CD4-positive, alpha-beta memory T cell (primary cell): Measurements from ENCODE around the gene GRIK4. TPM values are rescaled to one million over a fixed set of nuclear protein-coding genes. Genes with fewer than 3 reads are reported as not detected.
A peak's percentile ranks its signal among the peaks of the same experiment; 100 is the strongest.

Experiments
- CTCF ChIA-PET: fragments of 350-600 bp; sonication (Branson Sonifier 250); formaldehyde crosslinking; loops from one replicate; lab custom pipeline; 2021; ENCODE audit warnings: inconsistent platforms; ENCODE audit not compliant: partially characterized antibody; lab: Charles Lee
- POLR2A ChIA-PET: fragments of 350-600 bp; sonication (Branson Sonifier 250); formaldehyde crosslinking; loops from one replicate; lab custom pipeline; 2021; ENCODE audit not compliant: partially characterized antibody; lab: Charles Lee
- DNase-seq, 5 donors: peaks; one replicate each; pipeline versions ENCODE4 v3.0.0 to v3.0.0-alpha.2; 2020 to 2022; ENCODE audit warnings: mixed read lengths in 1 of 5
- H3K27ac ChIP-seq: one replicate; pipeline ENCODE4 v1.7.0; 2013; ENCODE audit warnings: low read depth, low read length
- H3K27me3 ChIP-seq: 2 replicates; pipeline ENCODE4 v1.7.0; 2013; ENCODE audit warnings: mild to moderate bottlenecking, low read length, moderate library complexity; ENCODE audit not compliant: insufficient read depth
- H3K36me3 ChIP-seq: 2 replicates; pipeline ENCODE4 v1.7.0; 2013; ENCODE audit warnings: mild to moderate bottlenecking, low read length, moderate library complexity; ENCODE audit not compliant: insufficient read depth
- H3K4me1 ChIP-seq: 2 replicates; pipeline ENCODE4 v1.7.0; 2013; ENCODE audit warnings: mild to moderate bottlenecking, low read length, moderate library complexity; ENCODE audit not compliant: insufficient read depth
- H3K4me3 ChIP-seq, 2 donors: one replicate each; pipeline ENCODE4 v1.7.0; 2013; ENCODE audit warnings: low read length in 2 of 2, mild to moderate bottlenecking in 1 of 2
- H3K9me3 ChIP-seq, 2 donors: one replicate each; pipeline ENCODE4 v1.7.0; 2013; ENCODE audit warnings: low read length in 2 of 2, control low read depth in 1 of 2; ENCODE audit not compliant: control insufficient read depth in 1 of 2
- H3K27ac Mint-ChIP-seq, 7 donors: one replicate each; pipeline ENCODE4 v1.8.0; 2020 to 2021; ENCODE audit warnings: mixed read lengths in 7 of 7, mild to moderate bottlenecking in 6 of 7, inconsistent platforms in 3 of 7, moderate library complexity in 3 of 7
- H3K27me3 Mint-ChIP-seq, 2 donors: one replicate each; pipeline ENCODE4 v1.8.0; 2020 to 2021; ENCODE audit warnings: mixed read lengths in 2 of 2
- H3K36me3 Mint-ChIP-seq, 2 donors: one replicate each; pipeline ENCODE4 v1.8.0; 2020 to 2021; ENCODE audit warnings: mixed read lengths in 2 of 2, inconsistent platforms in 1 of 2, mild to moderate bottlenecking in 1 of 2
- H3K4me1 Mint-ChIP-seq, 4 donors: one replicate each; pipeline ENCODE4 v1.8.0; 2020 to 2021; ENCODE audit warnings: mixed read lengths in 4 of 4, mild to moderate bottlenecking in 1 of 4
- H3K4me3 Mint-ChIP-seq, 8 donors: one replicate each; pipeline ENCODE4 v1.8.0; 2020 to 2021; ENCODE audit warnings: mixed read lengths in 8 of 8, mild to moderate bottlenecking in 7 of 8, moderate library complexity in 6 of 8, inconsistent platforms in 3 of 8
- H3K9me3 Mint-ChIP-seq, 8 donors: one replicate each; pipeline ENCODE4 v1.8.0; 2020 to 2021; ENCODE audit warnings: mixed read lengths in 8 of 8, mild to moderate bottlenecking in 5 of 8, inconsistent platforms in 3 of 8, moderate library complexity in 1 of 8
- intact Hi-C: fragments of 100-400 bp; cut with micrococcal nuclease; formaldehyde crosslinking; loops from one replicate; pipeline ENCODE4 v1.15.1; 2023
- polyA plus RNA-seq, 2 donors: library from polyadenylated mRNA; unstranded; fragments of 300-500 nt; fragmentation: Illumina TruSeq; gene quantifications; one replicate each; pipeline ENCODE4 v1.2.3, GENCODE V29; 2021
- total RNA-seq, 2 experiments: library from RNA; stranded (reverse); gene quantifications; one replicate each; pipeline ENCODE4 v1.2.3, GENCODE V29; 2021

GRIK4 gene
- total and polyA plus RNA-seq, 4 experiments from 2014 or later, result 0.06 TPM; not detected in 3

DNA sequence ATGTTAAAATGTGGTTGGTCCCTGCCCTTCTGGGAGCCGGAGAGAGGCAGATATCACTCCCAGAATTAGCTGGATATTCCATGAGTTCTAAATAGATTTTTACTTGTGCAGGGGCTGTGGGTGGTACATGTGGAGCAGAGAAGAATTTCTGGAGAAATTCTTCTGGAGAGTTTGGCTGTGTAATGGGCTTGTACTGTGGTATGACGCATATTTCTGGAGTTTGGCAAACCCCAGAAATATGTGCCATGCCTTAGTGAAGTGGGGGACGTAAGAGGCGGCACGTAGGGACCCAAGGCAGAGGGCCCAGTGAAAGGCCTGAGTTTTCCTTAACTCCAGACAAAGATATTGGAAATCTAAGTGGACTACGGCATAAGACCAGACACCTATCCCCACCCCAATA lies 461.1 kb downstream of the GRIK4 start:
- Mint-ChIP-seq H3K36me3 (no peaks in the 10 kb centered on the region), H3K9me3 (no peaks in the 10 kb centered on the region), H3K4me1 (no peaks in the 10 kb centered on the region), H3K4me3 (no peak overlapping the region), H3K27me3 (peaks cover 20 to 37% of the 10 kb centered on the region in 2 donors), H3K27ac (no peak overlapping the region)
- DNase-seq, result no peak
- H3K27me3 ChIP-seq, result no peaks in the 10 kb centered on the region
- no peak overlapping the region for H3K27ac ChIP-seq
- no peak overlapping the region for H3K4me3 ChIP-seq
- H3K4me1 ChIP-seq, result no peaks in the 10 kb centered on the region
- ChIA-PET CTCF (no interaction called here), POLR2A (no interaction called here)
- no peaks in the 10 kb centered on the region for H3K9me3 ChIP-seq
- no peaks in the 10 kb centered on the region for H3K36me3 ChIP-seq
- intact Hi-C loops, result no loop called here

- Histone ChIP-seq H3K4me1 (no peaks in the 10 kb centered on the region), H3K36me3 (no peaks in the 10 kb centered on the region), H3K27me3 (no peaks in the 10 kb centered on the region), H3K4me3 (no peak overlapping the region), H3K27ac (no peak overlapping the region), H3K9me3 (no peaks in the 10 kb centered on the region)
- no peaks in the 10 kb centered on the region for H3K4me1 Mint-ChIP-seq
- intact Hi-C loops, result no loop called here
- no peaks in the 10 kb centered on the region for H3K36me3 Mint-ChIP-seq
- ChIA-PET POLR2A (no interaction called here), CTCF (no interaction called here)
- H3K27ac Mint-ChIP-seq, result no peak overlapping the region
- peaks cover 20 to 40% of the 10 kb centered on the region in 2 donors for H3K27me3 Mint-ChIP-seq
- no peaks in the 10 kb centered on the region for H3K9me3 Mint-ChIP-seq
- DNase-seq, result no peak
- no peak overlapping the region for H3K4me3 Mint-ChIP-seq
Observed at GRCh38 chr11:120973501-120973900, 462.0 kb downstream of the GRIK4 start.

GRCh38 chr11:120974466-120974865 lies 462.9 kb downstream of the GRIK4 start:
- Histone ChIP-seq H3K4me1 (no peaks in the 10 kb centered on the region), H3K27ac (no peak overlapping the region), H3K9me3 (no peaks in the 10 kb centered on the region), H3K27me3 (no peaks in the 10 kb centered on the region), H3K4me3 (no peak overlapping the region), H3K36me3 (no peaks in the 10 kb centered on the region)
- Mint-ChIP-seq H3K27ac (peak overlapping the region in 1 of 7 donors; percentile 14), H3K4me3 (no peak overlapping the region), H3K36me3 (no peaks in the 10 kb centered on the region), H3K4me1 (no peaks in the 10 kb centered on the region), H3K9me3 (no peaks in the 10 kb centered on the region), H3K27me3 (peaks cover 24 to 40% of the 10 kb centered on the region in 2 donors)
- no peak for DNase-seq
- ChIA-PET CTCF (no interaction called here), POLR2A (no interaction called here)
- intact Hi-C loops, result no loop called here

DNA sequence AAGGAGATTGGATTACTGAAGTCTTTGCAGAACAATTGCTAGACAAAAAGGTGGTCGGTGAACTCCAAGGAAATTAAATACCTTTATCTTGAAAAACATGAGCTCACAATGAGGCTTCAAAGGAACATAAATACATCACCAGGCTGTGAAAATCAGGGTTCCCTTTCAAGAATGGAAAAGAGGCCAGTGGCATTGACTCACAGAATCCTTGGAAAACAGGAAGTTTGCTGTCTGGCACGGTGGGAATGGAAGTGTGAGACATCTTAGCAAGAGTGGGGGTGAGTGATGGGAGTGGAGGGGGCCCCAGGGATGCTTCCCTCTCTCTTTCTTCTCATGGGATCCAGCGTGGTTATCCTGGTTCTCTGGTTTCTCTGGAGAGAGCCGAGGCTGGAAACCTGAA lies 463.4 kb downstream of the GRIK4 start:
- Mint-ChIP-seq H3K27ac (no peak overlapping the region), H3K9me3 (no peaks in the 10 kb centered on the region), H3K4me1 (no peaks in the 10 kb centered on the region), H3K27me3 (peaks cover 25 to 40% of the 10 kb centered on the region in 2 donors), H3K36me3 (no peaks in the 10 kb centered on the region), H3K4me3 (no peak overlapping the region)
- H3K36me3 ChIP-seq, result no peaks in the 10 kb centered on the region
- no peaks in the 10 kb centered on the region for H3K9me3 ChIP-seq
- no peaks in the 10 kb centered on the region for H3K27me3 ChIP-seq
- no peak for DNase-seq
- no peak overlapping the region for H3K4me3 ChIP-seq
- POLR2A ChIA-PET, result no interaction called here
- intact Hi-C loops, result no loop called here
- no peak overlapping the region for H3K27ac ChIP-seq
- H3K4me1 ChIP-seq, result no peaks in the 10 kb centered on the region
- CTCF ChIA-PET, result no interaction called here

GRCh38 chr11:120977266-120978137 lies 466.0 kb downstream of the GRIK4 start:
- ChIA-PET POLR2A (no interaction called here), CTCF (no interaction called here)
- intact Hi-C loops, result no loop called here
- peaks cover 17 to 32% of the 10 kb centered on the region in 2 donors for H3K27me3 Mint-ChIP-seq
- H3K36me3 ChIP-seq, result no peaks in the 10 kb centered on the region
- H3K9me3 ChIP-seq, result no peaks in the 10 kb centered on the region
- no peak overlapping the region for H3K27ac Mint-ChIP-seq
- no peaks in the 10 kb centered on the region for H3K27me3 ChIP-seq
- H3K4me3 ChIP-seq, result no peak overlapping the region
- DNase-seq, result no peak
- H3K4me1 Mint-ChIP-seq, result no peaks in the 10 kb centered on the region
- no peaks in the 10 kb centered on the region for H3K4me1 ChIP-seq
- H3K27ac ChIP-seq, result no peak overlapping the region
- no peaks in the 10 kb centered on the region for H3K36me3 Mint-ChIP-seq
- no peak overlapping the region for H3K4me3 Mint-ChIP-seq
- no peaks in the 10 kb centered on the region for H3K9me3 Mint-ChIP-seq

DNA sequence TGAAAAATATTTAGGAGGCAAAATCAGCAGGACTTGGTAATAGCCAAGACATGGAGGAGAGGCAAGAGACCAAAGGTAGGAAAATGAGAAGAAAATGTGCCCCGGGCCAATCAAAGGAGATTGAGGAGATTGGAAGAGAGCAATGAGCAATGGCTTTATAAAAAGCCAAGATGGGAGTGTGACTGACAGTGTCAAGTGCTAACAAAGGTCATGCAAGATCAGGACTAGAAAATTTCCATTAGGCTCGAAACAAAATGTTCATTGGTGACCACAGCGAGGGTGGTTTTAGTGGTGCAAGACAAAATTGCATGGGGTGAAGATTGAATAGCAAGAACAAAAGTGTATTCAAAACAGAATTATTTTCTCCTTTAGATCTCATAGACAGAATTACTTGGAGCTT lies 467.2 kb downstream of the GRIK4 start:
- intact Hi-C loops, result no loop called here
- no peak overlapping the region for H3K27ac Mint-ChIP-seq
- peaks cover 24 to 38% of the 10 kb centered on the region in 2 donors for H3K27me3 Mint-ChIP-seq
- no peaks in the 10 kb centered on the region for H3K27me3 ChIP-seq
- H3K9me3 Mint-ChIP-seq, result no peaks in the 10 kb centered on the region
- DNase-seq, result no peak
- H3K4me1 ChIP-seq, result no peaks in the 10 kb centered on the region
- POLR2A ChIA-PET, result no interaction called here
- H3K4me3 Mint-ChIP-seq, result no peak overlapping the region
- H3K9me3 ChIP-seq, result no peaks in the 10 kb centered on the region
- no peak overlapping the region for H3K4me3 ChIP-seq
- CTCF ChIA-PET, result no interaction called here
- no peaks in the 10 kb centered on the region for H3K36me3 ChIP-seq
- H3K4me1 Mint-ChIP-seq, result no peaks in the 10 kb centered on the region
- H3K36me3 Mint-ChIP-seq, result no peaks in the 10 kb centered on the region
- no peak overlapping the region for H3K27ac ChIP-seq

DNA sequence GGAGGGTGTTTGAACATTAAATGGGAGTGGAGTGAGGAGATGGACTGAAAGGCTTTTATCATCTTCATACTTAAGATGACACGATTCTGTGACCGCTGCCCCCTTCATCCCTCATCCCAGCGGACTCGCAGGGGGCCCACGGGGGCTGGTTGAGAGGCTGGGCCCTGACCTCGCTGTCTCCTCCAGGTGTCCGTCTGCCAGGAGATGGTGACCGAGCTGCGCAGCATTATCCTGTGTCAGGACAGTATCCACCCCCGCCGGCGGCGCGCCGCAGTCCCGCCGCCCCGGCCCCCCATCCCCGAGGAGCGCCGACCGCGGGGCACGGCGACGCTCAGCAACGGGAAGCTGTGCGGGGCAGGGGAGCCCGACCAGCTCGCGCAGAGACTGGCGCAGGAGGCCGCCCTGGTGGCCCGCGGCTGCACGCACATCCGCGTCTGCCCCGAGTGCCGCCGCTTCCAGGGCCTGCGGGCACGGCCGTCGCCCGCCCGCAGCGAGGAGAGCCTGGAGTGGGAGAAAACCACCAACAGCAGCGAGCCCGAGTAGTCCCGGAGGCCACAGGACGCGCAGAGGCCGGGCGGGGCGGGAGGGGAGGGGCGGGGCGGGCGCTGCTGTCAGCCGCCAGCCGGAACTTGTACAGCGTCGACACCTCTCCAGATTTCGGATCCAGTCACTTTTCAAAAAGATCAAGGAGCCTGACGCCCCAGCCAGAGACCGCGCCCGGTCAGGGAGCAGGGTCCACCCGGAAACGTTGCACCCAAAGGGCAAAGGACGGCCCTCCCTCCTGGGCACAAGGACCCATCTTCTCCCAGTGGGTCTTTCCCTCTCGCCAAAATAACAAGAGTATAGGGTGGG lies 474.4 kb downstream of the GRIK4 start:
- POLR2A ChIA-PET, result interaction anchor here (1.1 kb wide), 1 partner anchor 11 kb away, joined by 3 read pairs; no protein-coding TSS in a partner anchor
- CTCF ChIA-PET, result no interaction called here
- peaks cover 6% of the 10 kb centered on the region for H3K27me3 ChIP-seq

More for the DNA sequence above, 474.4 kb downstream of the GRIK4 start:
- Mint-ChIP-seq H3K9me3 (no peaks in the 10 kb centered on the region), H3K4me1 (peaks cover 6 to 14% (median 9%) of the 10 kb centered on the region in 4 donors), H3K27ac (peak overlapping the region in 2 of 7 donors; percentile 38 to 51), H3K27me3 (peaks cover 27% of the 10 kb centered on the region in 2 donors), H3K4me3 (peak overlapping the region; percentile 68 to 90 (median 79)), H3K36me3 (peaks cover 0 to 2% of the 10 kb centered on the region in 2 donors)
- intact Hi-C loops, result no loop called here
- peak overlapping the region in 1 of 2 donors; percentile 25 for H3K4me3 ChIP-seq
- H3K4me1 ChIP-seq, result peaks cover 9% of the 10 kb centered on the region
- no peak overlapping the region for H3K27ac ChIP-seq
- peak; percentile 25 to 53 (median 30) for DNase-seq
- no peaks in the 10 kb centered on the region for H3K36me3 ChIP-seq
- no peaks in the 10 kb centered on the region for H3K9me3 ChIP-seq
